ENCODE measurements around the gene GIPC1.
A peak's percentile ranks its signal among the peaks of the same experiment; 100 is the strongest.
"Not testable (repeated sequence)": the region's sequence is repeated elsewhere in the genome, so short reads cannot be mapped to it uniquely, and the experiment has no call there.

Gene GIPC1

GRCh38 chr19:14496029-14496833 is at the start of gene GIPC1:
Gene GIPC1 (minus strand): TSS chr19:14496127. CDS start chr19:14482976, 13,151 bp downstream.
- peak; percentile 68 for DNase-seq (ENCODE audit: low read depth)

- DNase-seq (ENCODE audit: low read depth): no peak
Measured at GRCh38 chr19:14545716-14546082, 49.8 kb upstream of the GIPC1 start.

GRCh38 chr19:14544977-14545715 is 49.2 kb upstream of the GIPC1 start:
- DNase-seq (ENCODE audit: low read depth): no peak

GRCh38 chr19:14544047-14544446 is 48.1 kb upstream of the GIPC1 start:
- no peak for DNase-seq (ENCODE audit: low read depth)

GRCh38 chr19:14542711-14543328 is 46.9 kb upstream of the GIPC1 start:
- DNase-seq (ENCODE audit: low read depth): no peak

GRCh38 chr19:14541979-14542378 is 46.1 kb upstream of the GIPC1 start:
- DNase-seq (ENCODE audit: low read depth): not testable (repeated sequence)

GRCh38 chr19:14540741-14541525 is 45.0 kb upstream of the GIPC1 start:
- no peak for DNase-seq (ENCODE audit: low read depth)

- no peak for DNase-seq (ENCODE audit: low read depth)
Measured at GRCh38 chr19:14536926-14537692, 41.2 kb upstream of the GIPC1 start.

- DNase-seq (ENCODE audit: low read depth): no peak
Measured at GRCh38 chr19:14533450-14533849, 37.5 kb upstream of the GIPC1 start.

GRCh38 chr19:14530506-14530905 is 34.6 kb upstream of the GIPC1 start:
- DNase-seq (ENCODE audit: low read depth): no peak

GRCh38 chr19:14530005-14530348 is 34.0 kb upstream of the GIPC1 start:
- DNase-seq (ENCODE audit: low read depth): no peak

- peak; percentile 97 for DNase-seq (ENCODE audit: low read depth)
Measured at GRCh38 chr19:14529254-14530004, 33.5 kb upstream of the GIPC1 start, which contains the start of gene TECR. Gene TECR (plus strand): TSS chr19:14529594. CDS start chr19:14529697, 103 bp downstream.

GRCh38 chr19:14528419-14529253 is 32.7 kb upstream of the GIPC1 start:
- DNase-seq (ENCODE audit: low read depth): no peak

- DNase-seq (ENCODE audit: low read depth): no peak
Measured at GRCh38 chr19:14526423-14526822, 30.5 kb upstream of the GIPC1 start.

- no peak for DNase-seq (ENCODE audit: low read depth)
Measured at GRCh38 chr19:14525729-14526128, 29.8 kb upstream of the GIPC1 start.

- DNase-seq (ENCODE audit: low read depth): no peak
Measured at GRCh38 chr19:14520543-14520942, 24.6 kb upstream of the GIPC1 start.

- no peak for DNase-seq (ENCODE audit: low read depth)
Measured at GRCh38 chr19:14519860-14520407, 24.0 kb upstream of the GIPC1 start.

GRCh38 chr19:14519245-14519859 is 23.4 kb upstream of the GIPC1 start:
- DNase-seq (ENCODE audit: low read depth): no peak

Data from stimulated activated CD8-positive, alpha-beta memory T cell treated with anti-CD3 and anti-CD28 coated beads, Interleukin-15, amount 100 ng/mL, for 24 hours (primary cell).